GM18508 (cell line): ENCODE measurements around the gene C12orf75.
"Not testable (repeated sequence)": the region's sequence is repeated elsewhere in the genome, so short reads cannot be mapped to it uniquely, and the experiment has no call there.

Experiments used
- ATAC-seq: cut with Tn5 transposase; IDR thresholded peaks from one replicate; pipeline ENCODE4 v1.9.1; 2021; ENCODE audit warnings: moderate number of reproducible peaks; ENCODE audit not compliant: insufficient read depth, unreplicated experiment

Gene C12orf75

GRCh38 chr12:105334001-105334400 is 3.5 kb downstream of the C12orf75 start:
- ATAC-seq, result no peak

DNA sequence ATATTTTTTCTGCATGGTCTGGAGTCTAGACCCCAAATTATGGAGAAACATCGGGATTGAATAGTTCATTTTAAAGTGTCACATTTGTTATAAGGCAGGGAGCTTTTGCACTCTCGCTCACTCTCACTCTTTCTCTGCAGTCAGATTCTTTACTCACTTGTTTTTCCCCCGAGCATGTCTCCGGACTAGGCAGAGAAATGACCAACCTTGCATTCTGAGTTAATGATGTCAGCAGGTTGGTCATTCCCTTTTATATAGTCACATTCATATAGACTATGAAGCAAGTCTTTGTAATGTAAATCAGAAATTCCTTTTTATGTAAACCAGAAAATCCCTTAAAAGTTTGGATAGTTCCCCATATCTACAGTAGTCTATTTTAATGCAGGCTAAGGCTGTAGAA is 4.1 kb downstream of the C12orf75 start:
- ATAC-seq, result no peak

DNA sequence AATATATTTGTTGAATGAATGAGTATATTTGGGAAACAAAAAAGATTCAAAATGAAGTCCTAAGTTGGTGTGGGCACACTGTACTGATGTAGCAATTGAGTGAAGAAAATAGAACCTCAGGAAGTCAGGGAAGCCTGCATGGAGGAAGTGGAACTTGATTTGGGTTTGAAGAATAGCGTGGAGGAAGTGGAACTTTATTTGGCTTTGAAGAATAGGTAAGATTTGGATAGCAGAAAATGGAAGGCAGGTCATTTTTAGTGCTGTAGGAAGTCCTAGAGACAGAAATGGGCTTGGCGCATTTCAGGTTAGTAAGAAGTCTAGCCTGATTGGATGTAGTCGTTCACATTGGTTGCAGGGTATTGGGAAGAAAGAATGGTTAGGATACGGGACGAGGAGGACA is 5.4 kb downstream of the C12orf75 start:
- ATAC-seq, result no peak

- no peak for ATAC-seq
Observed at GRCh38 chr12:105336411-105336810, 5.9 kb downstream of the C12orf75 start.

DNA sequence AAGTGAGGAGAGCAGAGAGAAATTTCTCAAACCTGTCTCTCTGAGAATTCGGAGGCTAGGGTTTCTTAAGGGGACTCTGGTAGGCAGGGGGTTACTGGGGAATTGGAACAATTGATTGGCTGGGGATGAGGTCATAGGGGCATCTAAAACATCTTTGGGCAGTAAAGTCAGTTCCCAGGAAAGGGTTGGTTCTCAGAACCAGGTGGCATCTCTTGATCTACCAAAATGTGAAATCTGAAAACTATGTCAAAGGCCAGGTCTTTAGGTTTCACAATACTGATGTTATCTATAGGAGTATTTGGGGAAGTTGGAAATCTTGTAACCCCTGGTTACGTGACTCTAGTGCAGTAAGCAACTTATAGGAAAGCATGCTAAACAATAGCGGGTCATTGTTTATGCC is 6.9 kb downstream of the C12orf75 start:
- no peak for ATAC-seq

- no peak for ATAC-seq
Observed at GRCh38 chr12:105338966-105339365, 8.5 kb downstream of the C12orf75 start.

DNA sequence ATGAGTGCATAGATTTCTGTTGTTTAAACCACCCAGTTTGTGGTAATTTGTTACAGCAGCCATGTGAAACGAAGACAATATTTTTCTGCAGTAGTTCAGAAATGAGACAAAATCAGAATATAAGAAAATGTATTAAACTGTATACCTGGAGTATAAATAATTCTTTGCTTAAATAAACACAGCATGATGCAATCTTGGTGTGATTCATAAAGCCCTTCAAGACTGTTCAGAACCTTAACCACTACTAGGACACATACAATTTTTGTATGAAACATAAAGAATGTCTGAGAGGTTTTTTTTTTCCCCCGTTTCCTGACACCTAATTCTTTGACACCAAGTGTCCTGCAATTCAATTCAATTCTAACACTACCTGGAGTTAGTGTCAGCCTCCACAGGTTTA is 10.5 kb downstream of the C12orf75 start:
- ATAC-seq, result no peak

GRCh38 chr12:105341620-105342019 is 11.1 kb downstream of the C12orf75 start:
- not testable (repeated sequence) for ATAC-seq

- no peak for ATAC-seq
Observed at GRCh38 chr12:105342464-105342863, 12.0 kb downstream of the C12orf75 start.

DNA sequence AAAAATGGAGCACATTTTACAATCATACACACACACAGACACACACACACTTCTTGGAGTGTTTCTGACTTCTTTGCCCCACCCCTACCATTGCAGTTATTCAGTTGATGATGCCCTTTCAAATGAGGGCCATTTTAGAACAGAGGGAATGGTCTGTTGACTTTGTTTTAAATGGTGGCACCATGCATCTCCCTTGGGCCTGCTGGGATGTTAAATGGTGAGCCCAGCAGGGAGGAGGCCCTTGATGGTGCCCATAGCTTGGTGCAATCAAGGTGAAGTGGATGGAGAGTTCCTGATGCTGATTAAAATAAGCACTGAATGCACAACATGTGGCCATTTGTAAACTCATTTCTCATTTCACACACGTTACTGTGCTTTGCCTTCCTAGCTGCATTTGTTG is 13.3 kb downstream of the C12orf75 start:
- ATAC-seq, result no peak

DNA sequence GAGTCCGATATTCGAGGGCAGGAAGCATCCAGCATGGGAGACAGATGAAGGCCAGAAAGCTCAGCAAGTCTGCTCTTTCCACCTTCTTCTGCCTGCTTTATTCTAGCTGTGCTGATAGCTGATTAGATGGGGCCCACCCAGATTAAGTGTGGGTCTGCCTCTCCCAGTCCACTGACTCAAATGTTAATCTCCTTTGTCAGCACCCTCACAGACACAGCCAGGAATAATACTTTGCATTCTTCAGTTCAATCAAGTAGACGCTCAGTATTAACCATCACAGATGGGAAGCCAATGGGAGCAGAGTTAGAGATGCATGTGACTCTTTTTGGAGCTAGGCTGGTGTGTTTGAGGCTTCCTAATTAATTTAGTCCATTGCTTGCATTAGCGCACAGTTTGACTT is 17.0 kb downstream of the C12orf75 start:
- ATAC-seq, result no peak

GRCh38 chr12:105348142-105348541 is 17.7 kb downstream of the C12orf75 start:
- no peak for ATAC-seq

GRCh38 chr12:105348561-105348960 is 18.1 kb downstream of the C12orf75 start:
- no peak for ATAC-seq

GRCh38 chr12:105349138-105349537 is 18.6 kb downstream of the C12orf75 start:
- no peak for ATAC-seq

- ATAC-seq, result no peak
Observed at GRCh38 chr12:105351523-105351922, 21.0 kb downstream of the C12orf75 start.

DNA sequence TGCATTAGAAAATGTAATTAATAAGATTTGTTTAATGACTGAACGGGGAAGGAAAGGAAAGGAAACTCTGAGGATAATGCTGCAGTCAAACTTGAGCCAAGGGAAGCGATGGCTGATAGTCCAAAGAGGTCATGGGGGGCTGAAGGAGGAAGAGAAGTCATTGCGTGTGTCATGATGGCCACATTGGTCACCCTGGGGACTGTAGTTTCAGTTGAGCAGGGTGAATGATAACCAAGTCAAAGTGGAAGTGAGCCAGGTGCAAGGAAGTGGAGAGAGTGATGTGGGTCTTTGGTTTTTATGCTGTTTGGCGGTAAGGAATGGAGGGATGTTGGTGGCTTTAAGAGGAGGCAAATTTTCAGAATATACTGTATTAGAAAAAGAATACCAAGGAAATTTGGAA is 21.6 kb downstream of the C12orf75 start:
- ATAC-seq, result peak; percentile 62

- ATAC-seq, result no peak
Observed at GRCh38 chr12:105352940-105353635, 22.6 kb downstream of the C12orf75 start.

DNA sequence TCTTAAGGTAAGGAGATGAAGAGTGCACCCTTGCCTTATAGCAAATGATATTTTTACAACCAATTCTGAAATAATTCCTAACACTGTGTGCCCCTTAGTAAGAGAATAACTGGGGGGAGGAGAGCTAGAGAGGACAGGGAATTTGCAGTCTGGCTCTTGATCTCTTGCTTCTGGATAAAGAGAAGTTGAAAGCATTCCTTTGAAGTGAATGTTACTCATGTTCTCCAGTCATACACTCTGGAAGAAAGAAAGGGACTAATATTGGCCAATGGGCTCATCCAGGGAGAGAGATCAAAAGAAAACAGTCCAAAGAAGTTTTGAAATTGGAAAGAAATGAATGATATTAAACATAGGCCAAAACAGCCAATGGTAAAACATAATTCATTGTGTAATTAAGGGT is 25.3 kb downstream of the C12orf75 start:
- no peak for ATAC-seq

DNA sequence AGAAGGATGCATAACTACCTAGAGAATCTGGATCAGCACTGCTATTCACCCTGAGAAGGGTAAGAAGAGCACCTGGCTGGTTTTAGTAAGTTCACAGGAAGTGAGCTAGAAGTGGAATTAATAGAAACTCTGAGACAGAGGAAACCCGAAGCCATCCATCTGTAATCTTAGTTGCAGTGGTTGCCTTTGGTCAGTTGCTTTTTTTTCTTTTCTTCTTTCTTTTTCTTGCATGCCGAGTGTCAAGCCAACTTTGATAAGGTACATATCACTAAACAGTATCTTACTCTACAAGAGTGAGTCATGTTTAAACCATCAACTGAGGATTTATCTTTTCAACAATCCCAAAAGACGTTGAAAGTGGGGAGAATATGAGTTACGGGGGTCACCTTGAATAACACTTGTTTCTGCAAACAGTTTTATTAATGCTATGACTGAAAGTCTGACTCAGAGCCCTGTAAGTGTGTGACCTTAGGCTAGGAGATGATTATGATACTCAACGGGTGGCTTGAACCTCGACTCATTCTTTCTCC is 26.7 kb downstream of the C12orf75 start:
- ATAC-seq, result peak; percentile 55

GRCh38 chr12:105358789-105359188 is 28.3 kb downstream of the C12orf75 start:
- ATAC-seq, result no peak

GRCh38 chr12:105359856-105360255 is 29.4 kb downstream of the C12orf75 start:
- ATAC-seq, result no peak

GRCh38 chr12:105363890-105364289 is 33.4 kb downstream of the C12orf75 start:
- no peak for ATAC-seq
